Gastrocnemius medialis (tissue), 4 donors: ENCODE data around the gene PML. TPM values are rescaled to one million over a fixed set of nuclear protein-coding genes. Genes with fewer than 3 reads are reported as not detected.
A peak's percentile ranks its signal among the peaks of the same experiment; 100 is the strongest.
"Not testable (repeated sequence)": the region's sequence is repeated elsewhere in the genome, so short reads cannot be mapped to it uniquely, and the experiment has no call there.

Experiments
- ATAC-seq, 2 donors: fragments of 150-250 bp; one replicate each; pipeline ENCODE4 v1.9.1; 2016
- DNase-seq, 2 donors: peaks; one replicate each; pipeline ENCODE4 v3.0.0-alpha.2; 2019
- H3K27ac ChIP-seq, 4 donors: fragments of 200-600 bp; sonication (generic); 1 replicate in 1 of 4; 2 replicates in 3 of 4; pipeline ENCODE4 v1.5.1; 2016 to 2018; ENCODE audit warnings: mild to moderate bottlenecking in 2 of 4, moderate library complexity in 1 of 4
- H3K27me3 ChIP-seq, 3 donors: fragments of 200-600 bp; sonication (generic) in 2 of 3; 1 replicate in 1 of 3; 2 replicates in 2 of 3; pipeline versions ENCODE4 v1.5.1 to v1.6.0; 2016 to 2019; ENCODE audit warnings: mild to moderate bottlenecking in 1 of 3, moderate library complexity in 1 of 3
- H3K36me3 ChIP-seq, 2 donors: fragments of 200-600 bp; sonication (generic) in 1 of 2; one replicate each; pipeline ENCODE4 v1.5.1; 2017 to 2018
- H3K4me1 ChIP-seq, 2 donors: fragments of 200-600 bp; sonication (generic) in 1 of 2; one replicate each; pipeline ENCODE4 v1.5.1; 2016 to 2017; ENCODE audit warnings: mild to moderate bottlenecking in 2 of 2
- H3K4me3 ChIP-seq, 4 donors: fragments of 200-600 bp; sonication (generic) in 3 of 4; 1 replicate in 1 of 4; 2 replicates in 3 of 4; pipeline ENCODE4 v1.5.1; 2016 to 2019; ENCODE audit warnings: mild to moderate bottlenecking in 2 of 4
- H3K9me3 ChIP-seq, 3 donors: fragments of 200-600 bp; sonication (generic) in 2 of 3; 1 replicate in 1 of 3; 2 replicates in 2 of 3; pipeline ENCODE4 v1.5.1; 2016 to 2019
- in situ Hi-C, 4 donors: fragments of 200-750 bp; cut with MboI; loops; one replicate each; pipeline versions ENCODE4 v1.15.0 to v1.8.0; 2017; ENCODE audit warnings: low sequenced_read_pairs in 4 of 4
- intact Hi-C: fragments of 100-400 bp; cut with DNase I; formaldehyde crosslinking; loops from one replicate; pipeline ENCODE4 v1.15.1; 2023; ENCODE audit warnings: low total_unique reads
- total RNA-seq, 4 donors: library from RNA; depleted of rRNA; stranded (reverse); fragments of >200 nt; gene quantifications; one replicate each; pipeline versions ENCODE4 v1.1.0 to v1.2.3, GENCODE V29; 2016
- TF ChIP-seq, protein P1 (sequence below), 5 experiments: fragments of 450-650 bp in 3 of 5; fragments of 200-600 bp in 2 of 5; sonication (generic) in 2 of 5; IDR thresholded peaks in 4 of 5; conservative IDR thresholded peaks in 1 of 5; 1 replicate in 4 of 5; 2 replicates in 1 of 5; pipeline ENCODE4 v1.5.1; 2016 to 2019; ENCODE audit warnings: antibody characterized with exemption in 5 of 5, mild to moderate bottlenecking in 3 of 5, moderate library complexity in 3 of 5

PML gene
- total RNA-seq, 4 donors from 2014 or later, result 17.3 to 42.1 (median 21.2) TPM

DNA sequence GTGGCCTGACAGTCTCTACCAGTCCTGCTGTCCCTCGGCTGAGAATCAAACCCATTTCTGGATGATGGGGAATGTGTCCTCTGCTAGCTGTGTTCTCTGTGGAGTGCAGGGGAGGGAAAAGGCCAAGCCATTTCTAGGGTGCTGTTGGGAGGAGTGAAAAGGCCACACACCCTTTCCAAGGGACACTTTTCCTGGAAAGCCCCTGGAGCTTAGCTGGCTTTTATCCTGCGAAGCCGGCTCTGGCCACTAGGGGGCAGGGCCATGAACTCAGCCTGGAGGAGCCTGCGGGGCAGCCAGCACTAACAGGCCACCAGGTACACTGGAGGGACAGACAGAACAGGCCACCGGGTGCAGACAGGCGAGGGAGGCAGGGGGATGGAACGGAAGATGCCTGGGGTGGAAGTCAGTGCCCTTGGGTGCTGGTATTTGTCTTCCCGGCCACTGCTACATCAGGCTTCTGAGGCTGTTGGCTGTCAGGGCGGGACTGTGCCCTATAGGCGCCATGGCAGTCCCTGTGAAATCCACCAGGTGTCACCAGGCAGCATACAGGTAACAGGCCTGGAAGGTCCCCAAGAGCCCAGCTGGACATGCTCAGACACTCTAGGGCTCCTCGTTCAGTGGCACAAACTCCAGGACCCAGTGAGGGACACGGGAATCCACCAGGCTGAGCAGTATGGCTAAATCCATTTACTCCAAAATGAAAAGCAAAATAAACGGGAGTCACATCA lies 71.3 kb downstream of the PML start:
- DNase-seq, H3K27me3 ChIP-seq, in situ Hi-C loops, H3K36me3 ChIP-seq, H3K27ac ChIP-seq, H3K9me3 ChIP-seq, H3K4me3 ChIP-seq, intact Hi-C loops, H3K4me1 ChIP-seq: not testable (repeated sequence)
- ATAC-seq, result peak in 1 of 2 donors; percentile 30
- TF ChIP-seq, protein P1, sequence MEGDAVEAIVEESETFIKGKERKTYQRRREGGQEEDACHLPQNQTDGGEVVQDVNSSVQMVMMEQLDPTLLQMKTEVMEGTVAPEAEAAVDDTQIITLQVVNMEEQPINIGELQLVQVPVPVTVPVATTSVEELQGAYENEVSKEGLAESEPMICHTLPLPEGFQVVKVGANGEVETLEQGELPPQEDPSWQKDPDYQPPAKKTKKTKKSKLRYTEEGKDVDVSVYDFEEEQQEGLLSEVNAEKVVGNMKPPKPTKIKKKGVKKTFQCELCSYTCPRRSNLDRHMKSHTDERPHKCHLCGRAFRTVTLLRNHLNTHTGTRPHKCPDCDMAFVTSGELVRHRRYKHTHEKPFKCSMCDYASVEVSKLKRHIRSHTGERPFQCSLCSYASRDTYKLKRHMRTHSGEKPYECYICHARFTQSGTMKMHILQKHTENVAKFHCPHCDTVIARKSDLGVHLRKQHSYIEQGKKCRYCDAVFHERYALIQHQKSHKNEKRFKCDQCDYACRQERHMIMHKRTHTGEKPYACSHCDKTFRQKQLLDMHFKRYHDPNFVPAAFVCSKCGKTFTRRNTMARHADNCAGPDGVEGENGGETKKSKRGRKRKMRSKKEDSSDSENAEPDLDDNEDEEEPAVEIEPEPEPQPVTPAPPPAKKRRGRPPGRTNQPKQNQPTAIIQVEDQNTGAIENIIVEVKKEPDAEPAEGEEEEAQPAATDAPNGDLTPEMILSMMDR (IDR thresholded peaks at IDR 0.05 in 4 of 5, conservative IDR thresholded peaks at IDR 0.05 in 1 of 5), result peak; percentile 7 to 56 (median 40)

DNA sequence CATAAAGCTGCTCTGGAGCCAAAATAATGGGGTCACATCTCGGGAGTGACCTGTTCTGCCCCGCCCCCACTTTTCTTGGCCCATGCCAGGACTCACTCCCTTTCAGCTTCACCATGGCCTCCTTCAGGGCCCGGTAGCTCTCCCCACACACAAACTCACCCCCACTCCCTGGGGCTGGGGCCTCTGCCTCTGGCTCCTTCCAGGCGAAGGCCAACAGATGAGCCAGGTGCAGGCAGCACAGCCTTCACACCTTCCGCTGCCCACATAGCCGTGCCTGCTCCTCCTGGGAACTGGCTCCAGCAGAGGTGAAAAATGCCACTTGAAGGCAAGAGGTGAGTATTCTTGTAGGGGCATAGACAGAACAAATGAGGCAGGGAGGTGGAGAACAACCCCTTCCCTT lies 77.1 kb downstream of the PML start:
- H3K36me3 ChIP-seq, H3K4me3 ChIP-seq, H3K4me1 ChIP-seq, in situ Hi-C loops, H3K27ac ChIP-seq, H3K9me3 ChIP-seq, H3K27me3 ChIP-seq, intact Hi-C loops, ATAC-seq, DNase-seq: not testable (repeated sequence)

DNA sequence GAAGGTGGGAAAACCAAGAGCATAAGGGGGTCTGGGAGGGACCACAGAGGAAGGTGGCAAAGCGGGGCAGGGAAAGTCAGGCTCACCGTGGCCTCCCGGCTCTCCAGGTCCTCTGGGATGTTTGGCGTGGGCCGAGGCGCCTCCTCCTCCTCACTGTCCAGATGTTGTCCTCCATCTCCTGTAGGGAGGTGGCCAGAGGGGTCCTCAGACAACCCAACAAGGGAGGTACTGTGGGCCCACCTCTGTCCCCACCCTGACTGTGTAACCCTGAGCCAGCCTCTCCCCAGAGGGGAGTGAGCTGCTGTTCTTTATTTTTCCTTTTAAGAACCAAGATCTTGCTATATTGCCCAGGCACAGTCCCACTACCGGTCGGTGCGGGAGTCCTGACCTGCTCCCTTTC lies 77.6 kb downstream of the PML start:
- H3K27me3 ChIP-seq, DNase-seq, H3K36me3 ChIP-seq, intact Hi-C loops, H3K9me3 ChIP-seq, in situ Hi-C loops, ATAC-seq, H3K27ac ChIP-seq, H3K4me3 ChIP-seq, H3K4me1 ChIP-seq: not testable (repeated sequence)

DNA sequence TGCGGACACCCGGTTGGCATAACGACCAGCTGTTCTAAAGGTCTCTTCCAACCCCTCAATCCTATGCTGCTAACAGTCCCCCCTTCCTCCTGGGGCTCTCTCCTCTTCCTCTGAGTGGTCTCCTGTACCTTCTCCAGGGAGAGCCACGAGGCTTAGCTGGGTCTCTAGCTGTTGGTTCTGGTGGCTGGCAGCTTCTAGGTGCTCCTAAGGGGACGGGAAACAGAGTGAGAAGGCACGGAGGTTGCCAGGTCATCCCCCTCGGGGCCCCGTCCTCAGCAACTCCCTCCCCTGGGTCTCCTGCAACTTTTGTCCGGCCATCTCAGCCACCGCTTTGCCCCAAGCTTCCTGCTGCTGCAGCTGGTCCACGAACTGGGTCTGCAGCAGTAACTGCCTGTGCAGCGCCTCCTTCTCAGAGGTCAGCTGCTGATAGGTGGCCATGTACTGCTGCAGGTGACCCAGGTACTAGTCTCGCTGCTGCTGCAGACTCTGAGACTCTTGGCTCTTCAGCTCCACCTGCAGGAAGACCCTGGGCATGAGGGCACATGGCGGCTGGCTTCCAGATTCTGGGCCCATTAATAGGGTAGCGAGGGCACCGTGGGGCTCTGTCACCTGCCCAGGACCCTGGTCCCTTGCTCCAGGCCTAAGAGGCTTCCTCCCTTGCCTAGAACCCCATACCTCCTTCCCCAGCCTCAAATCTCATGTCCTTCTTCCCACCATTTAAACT lies 78.3 kb downstream of the PML start:
- H3K9me3 ChIP-seq, in situ Hi-C loops, H3K4me3 ChIP-seq, H3K36me3 ChIP-seq, H3K27me3 ChIP-seq, H3K27ac ChIP-seq, DNase-seq, ATAC-seq, intact Hi-C loops, H3K4me1 ChIP-seq: not testable (repeated sequence)
- TF ChIP-seq, protein P1 (IDR thresholded peaks at IDR 0.05 in 4 of 5, conservative IDR thresholded peaks at IDR 0.05 in 1 of 5), result peak in 1 of 5 experiments; percentile 21

DNA sequence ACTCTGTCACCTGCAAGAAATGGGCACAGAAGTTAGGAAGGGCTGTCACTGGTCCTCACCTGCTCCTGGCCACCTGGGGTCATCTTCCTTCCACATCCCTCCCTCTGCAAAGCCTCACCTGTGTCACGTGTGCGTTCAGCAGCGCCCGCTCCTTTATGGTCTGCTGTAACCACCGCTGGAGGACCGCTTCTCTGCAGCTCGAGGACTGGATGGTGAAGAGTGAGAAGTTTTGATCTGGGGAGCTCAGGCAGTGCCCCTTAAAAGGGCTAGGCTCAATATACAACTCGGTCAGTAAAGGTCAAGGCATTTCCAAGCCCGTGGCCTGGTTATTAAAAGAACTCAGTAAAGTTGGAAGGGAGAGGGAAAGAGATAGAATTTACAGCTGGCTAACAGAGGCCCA lies 81.3 kb downstream of the PML start:
- H3K36me3 ChIP-seq, ATAC-seq, in situ Hi-C loops, H3K4me1 ChIP-seq, intact Hi-C loops, H3K27ac ChIP-seq, H3K9me3 ChIP-seq, H3K27me3 ChIP-seq, H3K4me3 ChIP-seq, DNase-seq: not testable (repeated sequence)

DNA sequence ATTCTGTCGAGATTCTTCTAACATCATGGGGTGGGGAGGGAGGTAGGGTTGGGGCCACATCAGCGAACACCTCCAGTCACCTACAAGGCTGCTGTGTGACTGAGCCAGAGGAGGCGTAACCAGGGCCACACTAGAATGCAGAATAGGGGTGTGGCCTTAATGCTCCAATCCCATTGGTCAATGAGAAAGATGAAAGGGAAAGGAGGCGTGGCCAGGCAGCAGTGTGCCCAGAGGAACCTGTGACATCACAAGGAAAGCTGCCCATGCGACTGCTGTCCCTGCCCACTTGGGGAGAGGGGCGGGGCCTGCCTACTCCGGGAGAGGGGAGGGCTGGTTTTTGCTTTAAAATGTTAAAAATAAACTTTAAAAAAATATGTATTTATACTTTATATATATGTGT lies 87.9 kb downstream of the PML start, which contains the start of gene GOLGA6A:
TSS of gene GOLGA6A (minus strand) at position 101 of the 400 bp plus-strand sequence. CDS start at position 60, 41 bp downstream.
- in situ Hi-C loops, ATAC-seq, H3K9me3 ChIP-seq, H3K27me3 ChIP-seq, H3K4me3 ChIP-seq, H3K4me1 ChIP-seq, H3K36me3 ChIP-seq, DNase-seq, H3K27ac ChIP-seq, intact Hi-C loops: not testable (repeated sequence)

DNA sequence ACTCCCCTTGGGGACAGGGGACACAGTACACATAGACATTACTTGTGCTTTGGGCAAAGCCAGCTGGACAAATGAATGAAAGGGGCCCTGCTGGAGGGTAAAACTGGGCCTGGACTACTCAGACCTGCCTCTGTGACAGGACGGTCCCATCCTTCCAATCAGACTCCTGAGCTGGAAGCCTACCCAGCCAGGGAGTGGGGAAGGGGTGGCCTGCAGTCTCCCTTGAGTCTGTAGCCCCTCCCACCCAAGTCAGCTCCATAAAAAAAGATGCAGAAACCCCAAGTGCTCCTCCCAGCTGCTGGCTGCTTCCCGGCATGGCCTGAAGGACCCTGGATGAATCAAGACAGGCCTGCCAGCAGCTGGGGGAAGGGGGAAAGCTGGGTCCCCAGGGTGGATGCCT lies 100.1 kb downstream of the PML start:
- H3K4me3 ChIP-seq, H3K9me3 ChIP-seq, H3K4me1 ChIP-seq, in situ Hi-C loops, H3K27ac ChIP-seq, H3K36me3 ChIP-seq, intact Hi-C loops, DNase-seq, ATAC-seq, H3K27me3 ChIP-seq: not testable (repeated sequence)

DNA sequence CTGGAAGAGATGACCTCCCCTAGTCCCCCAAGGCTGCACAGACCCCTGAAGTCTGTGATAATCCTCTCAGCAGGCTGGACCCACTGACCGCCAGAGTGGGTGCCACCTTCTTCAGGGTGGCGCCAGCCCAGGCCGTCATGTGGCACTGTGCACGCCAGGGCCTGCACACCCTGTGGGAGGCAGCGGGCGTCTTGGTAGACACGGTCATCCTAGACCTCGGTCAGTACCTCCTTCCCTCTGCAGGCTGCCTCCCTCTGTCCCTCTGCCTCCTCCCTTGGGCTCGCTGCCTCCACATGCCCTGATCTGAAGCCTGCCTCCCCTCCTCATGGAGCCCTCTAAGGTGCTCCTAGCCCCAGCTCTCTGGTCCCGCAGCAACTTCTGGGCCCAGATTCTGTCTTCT lies 101.1 kb downstream of the PML start:
- H3K36me3 ChIP-seq, intact Hi-C loops, H3K27me3 ChIP-seq, H3K27ac ChIP-seq, H3K9me3 ChIP-seq, H3K4me3 ChIP-seq, in situ Hi-C loops, DNase-seq, H3K4me1 ChIP-seq, ATAC-seq: not testable (repeated sequence)

DNA sequence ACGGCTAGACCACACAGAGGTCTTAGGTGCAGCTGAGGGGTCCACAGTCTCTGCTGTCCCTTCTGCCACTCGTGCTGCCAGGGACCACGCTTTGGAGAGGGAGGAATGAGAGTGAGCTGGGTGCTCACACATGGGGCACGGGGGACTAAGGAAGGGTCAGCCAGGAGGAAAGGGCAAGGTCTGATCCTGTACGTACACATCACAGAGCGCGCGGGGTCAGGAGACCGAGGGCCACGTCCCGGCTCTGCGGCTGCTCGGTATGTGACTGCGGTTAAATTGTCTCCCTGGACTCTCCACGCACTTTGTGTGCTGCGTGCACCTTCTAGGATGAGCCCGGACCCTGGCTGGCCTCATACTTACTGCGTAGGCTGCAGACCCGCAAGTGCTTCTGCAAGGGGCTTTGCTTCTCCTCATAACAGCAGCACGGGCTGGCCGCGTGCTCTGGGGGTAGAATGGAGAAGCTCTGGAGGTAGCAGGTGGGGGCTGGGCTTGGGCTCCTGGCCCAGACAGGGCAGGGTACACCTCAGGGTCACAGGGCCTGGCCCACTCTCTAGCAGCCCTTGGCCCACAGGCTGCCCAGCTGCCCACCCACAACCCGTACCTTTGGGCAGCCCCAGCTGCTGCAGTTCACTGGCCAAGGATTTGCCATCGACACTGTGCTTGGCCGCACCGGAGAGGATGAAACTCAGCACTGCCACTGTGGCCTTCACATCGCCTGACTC lies 102.4 kb downstream of the PML start:
- H3K27me3 ChIP-seq, H3K4me3 ChIP-seq, H3K27ac ChIP-seq, H3K36me3 ChIP-seq, DNase-seq, H3K9me3 ChIP-seq, intact Hi-C loops, ATAC-seq, H3K4me1 ChIP-seq, in situ Hi-C loops: not testable (repeated sequence)
